ENCODE data around the gene SLC7A4.
A peak's percentile ranks its signal among the peaks of the same experiment; 100 is the strongest.

Gene SLC7A4

DNA sequence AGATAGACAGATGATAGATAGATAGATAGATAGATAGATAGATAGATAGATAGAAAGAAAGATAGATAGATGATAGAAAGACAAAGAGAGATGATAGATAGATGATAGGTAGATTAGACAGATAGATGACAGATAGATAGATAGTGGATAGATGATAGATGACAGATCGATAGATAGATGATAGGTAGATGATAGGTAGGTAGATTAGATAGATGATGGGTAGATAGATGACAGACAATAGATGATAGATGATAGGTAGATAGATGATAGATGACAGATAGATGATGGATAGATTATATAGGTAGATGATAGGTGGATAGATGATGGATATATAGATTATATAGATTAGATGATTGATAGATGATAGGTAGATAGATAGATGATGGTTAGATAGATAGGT, 46.0 kb downstream of the SLC7A4 start:
- no peak for DNase-seq (ENCODE audit: low read depth)

DNA sequence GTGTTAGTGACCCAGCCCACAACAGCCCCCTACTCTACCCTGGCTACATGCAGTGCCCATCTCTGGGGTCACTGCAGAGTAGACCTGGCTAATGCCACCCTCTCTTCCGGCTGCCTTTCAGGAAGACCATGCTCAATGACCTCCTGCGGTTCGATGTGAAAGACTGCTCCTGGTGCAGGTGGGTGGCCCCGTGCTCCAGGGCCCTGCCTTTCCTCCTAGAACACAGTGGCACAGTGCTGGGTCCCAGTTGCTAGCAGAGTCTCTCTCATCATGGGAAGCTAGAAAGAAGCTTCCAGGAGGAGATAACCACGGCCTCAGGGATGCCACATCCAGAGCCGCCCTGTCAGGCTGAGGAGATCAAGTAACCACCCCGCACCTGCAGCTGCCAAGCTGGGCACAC, 46.6 kb downstream of the SLC7A4 start:
- no peak for DNase-seq (ENCODE audit: low read depth)

GRCh38 chr22:20983081-20983771, 49.1 kb downstream of the SLC7A4 start:
- DNase-seq (ENCODE audit: low read depth) = no peak

- DNase-seq (ENCODE audit: low read depth) = no peak
These were observed 49.8 kb downstream of the SLC7A4 start for GRCh38 chr22:20982563-20982882.

GRCh38 chr22:20981787-20982562, 50.4 kb downstream of the SLC7A4 start, which contains the start of gene LZTR1:
TSS of gene LZTR1 (plus strand) at chr22:20982297. CDS start at chr22:20982372, 75 bp downstream.
- no peak for DNase-seq (ENCODE audit: low read depth)

DNA sequence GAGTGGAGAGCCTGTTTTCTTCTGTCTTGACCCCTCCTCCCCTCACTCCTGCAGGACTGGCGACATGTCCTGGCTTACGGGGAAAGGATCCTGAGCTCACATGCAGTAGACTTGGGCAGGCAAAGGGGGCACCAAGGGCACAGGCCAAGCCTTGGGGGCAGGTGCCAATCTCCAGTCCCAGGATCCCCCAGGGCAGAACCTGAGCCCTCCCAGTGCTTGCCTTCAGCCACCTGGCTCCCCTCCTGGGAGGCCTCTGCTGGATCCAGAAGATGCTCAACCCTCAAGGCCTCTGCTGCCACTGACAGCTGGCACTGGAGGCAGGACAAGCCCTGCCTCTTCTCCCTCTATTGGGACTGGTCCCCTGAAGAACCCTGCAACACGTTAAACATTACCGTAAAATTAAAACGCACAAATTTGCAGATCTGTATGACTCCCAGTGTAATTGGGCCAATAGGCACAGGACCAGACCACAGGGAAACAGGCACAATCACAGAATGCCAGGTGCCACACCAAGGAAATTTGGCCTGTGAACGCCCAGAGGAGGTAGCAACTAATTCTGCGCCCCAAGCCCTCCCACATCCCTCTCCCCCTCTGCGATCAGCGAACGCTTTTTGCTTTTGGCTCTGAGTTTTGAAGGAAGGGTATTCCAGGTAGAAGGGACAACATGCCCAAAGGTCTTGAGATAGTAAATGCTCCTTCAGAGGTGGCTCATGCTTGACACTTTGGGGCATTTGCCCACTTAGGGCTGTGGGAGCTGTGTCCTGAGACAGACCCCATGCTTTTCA, 51.2 kb downstream of the SLC7A4 start:
- DNase-seq (ENCODE audit: low read depth) = no peak

GRCh38 chr22:20980523-20980922, 51.8 kb downstream of the SLC7A4 start:
- no peak for DNase-seq (ENCODE audit: low read depth)

DNA sequence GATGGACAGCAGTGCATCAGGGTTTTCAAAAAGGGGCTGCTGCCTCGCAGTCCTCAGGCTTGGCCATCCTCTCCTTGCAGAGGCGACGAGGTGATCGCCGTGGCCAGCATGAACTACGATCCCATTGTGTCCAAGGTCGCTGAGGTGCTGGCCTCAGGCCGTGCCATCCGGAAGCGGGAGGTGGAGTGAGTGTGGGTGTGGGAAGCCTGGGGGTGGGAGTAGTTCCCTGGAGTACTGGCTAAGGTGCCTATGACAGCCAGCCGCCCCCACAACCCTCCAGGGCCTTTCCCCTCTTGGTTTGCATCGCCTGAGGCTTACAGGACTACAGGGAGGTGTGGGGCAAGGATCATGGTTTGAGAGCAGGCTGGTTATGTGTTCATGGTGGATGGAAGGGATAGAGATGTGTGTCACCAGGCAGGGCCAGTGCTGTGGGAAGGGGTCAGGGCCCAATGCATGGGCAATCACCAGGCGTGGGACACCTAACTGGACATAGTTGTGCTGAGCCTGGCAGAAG, 52.4 kb downstream of the SLC7A4 start:
- no peak for DNase-seq (ENCODE audit: low read depth)

DNA sequence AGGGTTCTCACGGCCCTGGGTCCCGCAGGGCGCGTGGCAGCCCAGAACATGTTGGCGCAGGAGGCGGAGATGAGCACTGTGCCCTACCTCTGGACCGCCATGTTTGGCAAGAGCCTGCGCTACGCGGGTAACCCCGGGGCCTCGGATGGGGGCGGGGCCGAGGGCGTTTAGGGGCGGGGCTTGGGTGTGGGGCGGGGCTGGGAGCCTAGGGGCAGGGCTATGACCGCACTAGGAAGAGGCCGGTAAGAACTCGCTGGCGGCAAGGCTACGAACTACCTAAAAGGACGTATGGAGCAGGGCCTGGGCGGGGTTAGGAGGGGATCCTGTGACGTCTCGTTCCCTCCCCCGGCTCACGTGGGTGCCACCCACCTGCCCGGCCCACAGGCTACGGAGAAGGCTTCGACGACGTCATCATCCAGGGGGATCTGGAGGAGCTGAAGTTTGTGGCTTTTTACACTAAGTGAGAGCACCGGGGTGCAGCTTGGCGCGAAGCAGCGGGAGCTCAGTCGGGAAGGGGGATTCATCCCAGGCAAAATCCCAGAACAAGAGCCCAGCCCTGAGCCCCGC, 53.0 kb downstream of the SLC7A4 start:
- peak; percentile 41 for DNase-seq (ENCODE audit: low read depth)

All from non-pigmented ciliary epithelial cell (primary cell).